Liver (tissue), 3 donors: ENCODE results near the gene CADPS.

ENCODE experiments used
- EGR1 ChIP-seq, 2 donors: IDR thresholded peaks; 2 replicates each; pipeline ENCODE4 v1.6.1; 2016 to 2018; ENCODE audit warnings: antibody characterized with exemption in 2 of 2, low read depth in 2 of 2
- FOXA1 ChIP-seq: IDR thresholded peaks from 2 replicates; pipeline ENCODE4 v1.6.1; 2016; ENCODE audit warnings: antibody characterized with exemption
- YY1 ChIP-seq: IDR thresholded peaks from 2 replicates; pipeline ENCODE4 v1.6.1; 2016; ENCODE audit warnings: antibody characterized with exemption, mild to moderate bottlenecking
- TF ChIP-seq, protein P1 (sequence below): IDR thresholded peaks from 2 replicates; pipeline ENCODE4 v1.6.1; 2016; ENCODE audit warnings: antibody characterized with exemption
- TF ChIP-seq, protein P2 (sequence below): fragments of 150-350 bp; IDR thresholded peaks from 2 replicates; pipeline ENCODE4 v1.5.1; 2017; ENCODE audit warnings: improper control_type of control experiment, low read depth, low read length; ENCODE audit not compliant: missing input control
- TF ChIP-seq, protein P3 (sequence below): IDR thresholded peaks from 2 replicates; pipeline ENCODE4 v1.6.1; 2016; ENCODE audit warnings: antibody characterized with exemption
- donor health status: healthy.
- donor health status: healthy.

GRCh38 chr3:62870321-62870720 lies 4.9 kb downstream of the CADPS start:
- TF ChIP-seq, protein P1, sequence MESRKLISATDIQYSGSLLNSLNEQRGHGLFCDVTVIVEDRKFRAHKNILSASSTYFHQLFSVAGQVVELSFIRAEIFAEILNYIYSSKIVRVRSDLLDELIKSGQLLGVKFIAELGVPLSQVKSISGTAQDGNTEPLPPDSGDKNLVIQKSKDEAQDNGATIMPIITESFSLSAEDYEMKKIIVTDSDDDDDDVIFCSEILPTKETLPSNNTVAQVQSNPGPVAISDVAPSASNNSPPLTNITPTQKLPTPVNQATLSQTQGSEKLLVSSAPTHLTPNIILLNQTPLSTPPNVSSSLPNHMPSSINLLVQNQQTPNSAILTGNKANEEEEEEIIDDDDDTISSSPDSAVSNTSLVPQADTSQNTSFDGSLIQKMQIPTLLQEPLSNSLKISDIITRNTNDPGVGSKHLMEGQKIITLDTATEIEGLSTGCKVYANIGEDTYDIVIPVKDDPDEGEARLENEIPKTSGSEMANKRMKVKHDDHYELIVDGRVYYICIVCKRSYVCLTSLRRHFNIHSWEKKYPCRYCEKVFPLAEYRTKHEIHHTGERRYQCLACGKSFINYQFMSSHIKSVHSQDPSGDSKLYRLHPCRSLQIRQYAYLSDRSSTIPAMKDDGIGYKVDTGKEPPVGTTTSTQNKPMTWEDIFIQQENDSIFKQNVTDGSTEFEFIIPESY, result no peak
- TF ChIP-seq, protein P2, sequence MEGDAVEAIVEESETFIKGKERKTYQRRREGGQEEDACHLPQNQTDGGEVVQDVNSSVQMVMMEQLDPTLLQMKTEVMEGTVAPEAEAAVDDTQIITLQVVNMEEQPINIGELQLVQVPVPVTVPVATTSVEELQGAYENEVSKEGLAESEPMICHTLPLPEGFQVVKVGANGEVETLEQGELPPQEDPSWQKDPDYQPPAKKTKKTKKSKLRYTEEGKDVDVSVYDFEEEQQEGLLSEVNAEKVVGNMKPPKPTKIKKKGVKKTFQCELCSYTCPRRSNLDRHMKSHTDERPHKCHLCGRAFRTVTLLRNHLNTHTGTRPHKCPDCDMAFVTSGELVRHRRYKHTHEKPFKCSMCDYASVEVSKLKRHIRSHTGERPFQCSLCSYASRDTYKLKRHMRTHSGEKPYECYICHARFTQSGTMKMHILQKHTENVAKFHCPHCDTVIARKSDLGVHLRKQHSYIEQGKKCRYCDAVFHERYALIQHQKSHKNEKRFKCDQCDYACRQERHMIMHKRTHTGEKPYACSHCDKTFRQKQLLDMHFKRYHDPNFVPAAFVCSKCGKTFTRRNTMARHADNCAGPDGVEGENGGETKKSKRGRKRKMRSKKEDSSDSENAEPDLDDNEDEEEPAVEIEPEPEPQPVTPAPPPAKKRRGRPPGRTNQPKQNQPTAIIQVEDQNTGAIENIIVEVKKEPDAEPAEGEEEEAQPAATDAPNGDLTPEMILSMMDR, result no peak
- TF ChIP-seq EGR1 (IDR thresholded peaks at IDR 0.05; ENCODE audit: low read depth in 2 of 2) (no peak), FOXA1 (no peak), YY1 (no peak)
- TF ChIP-seq, protein P3, sequence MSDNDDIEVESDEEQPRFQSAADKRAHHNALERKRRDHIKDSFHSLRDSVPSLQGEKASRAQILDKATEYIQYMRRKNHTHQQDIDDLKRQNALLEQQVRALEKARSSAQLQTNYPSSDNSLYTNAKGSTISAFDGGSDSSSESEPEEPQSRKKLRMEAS, result no peak
